ENCODE measurements around the gene MTMR4.

MTMR4 gene

DNA sequence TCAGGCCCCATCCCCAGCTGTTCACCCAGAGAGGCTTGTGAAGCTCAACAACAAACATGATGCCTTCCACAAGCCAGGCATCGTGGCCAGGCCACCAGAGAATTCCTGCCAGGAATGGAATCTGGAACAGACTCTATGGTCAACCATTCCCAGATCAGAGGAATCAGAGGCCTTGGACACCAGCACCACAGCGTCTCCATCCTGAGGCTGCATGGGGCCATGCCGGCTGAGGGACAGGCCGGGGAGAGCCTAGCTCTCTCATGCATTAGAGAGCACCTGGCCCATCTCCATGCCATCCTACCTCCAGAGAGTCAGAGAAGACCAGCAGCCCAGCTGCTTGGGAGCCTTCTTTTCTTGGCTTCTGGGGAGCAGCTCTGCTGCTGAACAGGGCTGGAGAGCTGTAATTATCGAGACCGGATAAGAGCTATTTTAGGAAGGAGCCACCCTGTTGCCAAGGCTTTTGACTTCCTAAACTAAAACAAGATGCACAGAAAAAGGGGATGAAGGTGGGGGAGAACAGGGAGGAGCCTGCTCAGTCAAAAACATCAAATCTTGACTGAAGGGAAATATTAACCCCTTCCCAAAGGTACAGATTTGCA lies 24.5 kb upstream of the MTMR4 start:
- DNase-seq (ENCODE audit: low read depth, low spot score): no peak
- no peak overlapping the region for H3K4me3 ChIP-seq (ENCODE audit: low read depth, low read length)
- in situ Hi-C loops (cut with HindIII; ENCODE audit: low sequenced_read_pairs): no loop called here
- TF ChIP-seq, protein P1, sequence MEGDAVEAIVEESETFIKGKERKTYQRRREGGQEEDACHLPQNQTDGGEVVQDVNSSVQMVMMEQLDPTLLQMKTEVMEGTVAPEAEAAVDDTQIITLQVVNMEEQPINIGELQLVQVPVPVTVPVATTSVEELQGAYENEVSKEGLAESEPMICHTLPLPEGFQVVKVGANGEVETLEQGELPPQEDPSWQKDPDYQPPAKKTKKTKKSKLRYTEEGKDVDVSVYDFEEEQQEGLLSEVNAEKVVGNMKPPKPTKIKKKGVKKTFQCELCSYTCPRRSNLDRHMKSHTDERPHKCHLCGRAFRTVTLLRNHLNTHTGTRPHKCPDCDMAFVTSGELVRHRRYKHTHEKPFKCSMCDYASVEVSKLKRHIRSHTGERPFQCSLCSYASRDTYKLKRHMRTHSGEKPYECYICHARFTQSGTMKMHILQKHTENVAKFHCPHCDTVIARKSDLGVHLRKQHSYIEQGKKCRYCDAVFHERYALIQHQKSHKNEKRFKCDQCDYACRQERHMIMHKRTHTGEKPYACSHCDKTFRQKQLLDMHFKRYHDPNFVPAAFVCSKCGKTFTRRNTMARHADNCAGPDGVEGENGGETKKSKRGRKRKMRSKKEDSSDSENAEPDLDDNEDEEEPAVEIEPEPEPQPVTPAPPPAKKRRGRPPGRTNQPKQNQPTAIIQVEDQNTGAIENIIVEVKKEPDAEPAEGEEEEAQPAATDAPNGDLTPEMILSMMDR (IDR thresholded peaks at IDR 0.05; ENCODE audit: low read depth, low read length): no peak

DNA sequence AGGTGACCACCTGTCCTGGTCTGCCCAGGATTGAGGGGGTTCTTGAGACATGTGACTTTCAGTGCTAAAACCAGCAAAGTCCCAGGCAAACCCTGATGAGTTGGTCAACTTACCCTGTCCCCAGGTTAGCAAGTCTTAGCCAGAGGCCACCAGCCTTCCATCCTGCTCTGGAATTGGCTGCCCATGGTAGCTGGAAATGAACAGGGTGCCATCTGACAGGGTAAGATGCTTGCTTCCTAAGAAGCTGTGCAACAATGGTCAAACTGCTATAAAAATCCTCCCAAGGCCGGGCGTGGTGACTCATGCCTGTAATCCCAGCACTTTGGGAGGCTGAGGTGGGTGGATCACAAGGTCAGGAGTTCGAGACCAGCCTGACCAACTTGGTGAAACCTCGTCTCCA lies 22.8 kb upstream of the MTMR4 start:
- TF ChIP-seq, protein P1 (IDR thresholded peaks at IDR 0.05; ENCODE audit: low read depth, low read length): no peak
- in situ Hi-C loops (cut with HindIII; ENCODE audit: low sequenced_read_pairs): no loop called here
- DNase-seq (ENCODE audit: low read depth, low spot score): no peak
- no peak overlapping the region for H3K4me3 ChIP-seq (ENCODE audit: low read depth, low read length)

DNA sequence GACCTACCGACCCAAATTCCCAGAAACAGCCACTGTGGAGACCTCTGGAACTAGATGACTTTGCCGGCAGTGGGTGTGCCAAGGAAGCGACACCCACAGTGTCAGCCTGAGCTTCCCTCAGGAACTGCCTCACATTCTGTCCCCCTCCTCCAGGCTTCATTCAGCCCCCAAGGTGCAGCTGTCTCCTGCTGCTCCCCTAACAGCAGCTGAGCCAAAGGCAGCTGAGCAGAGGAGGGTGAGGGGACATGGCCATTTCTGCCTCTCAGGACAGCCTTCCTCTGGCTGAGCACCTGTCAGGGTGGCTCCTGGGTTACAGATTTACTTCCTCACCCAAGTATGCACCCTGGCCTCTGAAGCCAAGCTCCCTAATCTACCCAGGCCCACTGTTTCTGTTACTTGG lies 22.1 kb upstream of the MTMR4 start:
- H3K4me3 ChIP-seq (ENCODE audit: low read depth, low read length): no peak overlapping the region
- in situ Hi-C loops (cut with HindIII; ENCODE audit: low sequenced_read_pairs): no loop called here
- TF ChIP-seq, protein P1 (IDR thresholded peaks at IDR 0.05; ENCODE audit: low read depth, low read length): no peak
- no peak for DNase-seq (ENCODE audit: low read depth, low spot score)

DNA sequence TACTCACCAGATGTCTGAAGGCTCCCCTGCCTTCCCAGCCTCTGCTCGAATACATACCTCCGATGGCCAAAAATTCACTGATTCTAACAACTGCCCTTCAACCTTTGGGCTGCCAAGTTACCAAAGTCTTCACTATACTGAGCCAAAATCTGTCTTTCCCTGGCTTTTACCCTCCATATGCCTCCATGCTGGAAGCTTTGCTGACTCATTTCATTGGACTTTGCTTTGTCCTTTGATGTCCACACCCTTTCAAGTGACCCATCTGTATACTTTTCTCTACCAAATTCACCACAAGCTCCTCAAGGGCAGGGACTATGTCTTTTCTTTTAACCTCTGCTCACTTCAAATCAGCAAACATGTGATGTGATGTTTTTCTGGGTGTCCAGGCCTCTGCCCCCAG lies 21.0 kb upstream of the MTMR4 start:
- TF ChIP-seq, protein P1 (IDR thresholded peaks at IDR 0.05; ENCODE audit: low read depth, low read length): no peak
- in situ Hi-C loops (cut with HindIII; ENCODE audit: low sequenced_read_pairs): no loop called here
- peak; percentile 37 for DNase-seq (ENCODE audit: low read depth, low spot score)
- H3K4me3 ChIP-seq (ENCODE audit: low read depth, low read length): no peak overlapping the region

DNA sequence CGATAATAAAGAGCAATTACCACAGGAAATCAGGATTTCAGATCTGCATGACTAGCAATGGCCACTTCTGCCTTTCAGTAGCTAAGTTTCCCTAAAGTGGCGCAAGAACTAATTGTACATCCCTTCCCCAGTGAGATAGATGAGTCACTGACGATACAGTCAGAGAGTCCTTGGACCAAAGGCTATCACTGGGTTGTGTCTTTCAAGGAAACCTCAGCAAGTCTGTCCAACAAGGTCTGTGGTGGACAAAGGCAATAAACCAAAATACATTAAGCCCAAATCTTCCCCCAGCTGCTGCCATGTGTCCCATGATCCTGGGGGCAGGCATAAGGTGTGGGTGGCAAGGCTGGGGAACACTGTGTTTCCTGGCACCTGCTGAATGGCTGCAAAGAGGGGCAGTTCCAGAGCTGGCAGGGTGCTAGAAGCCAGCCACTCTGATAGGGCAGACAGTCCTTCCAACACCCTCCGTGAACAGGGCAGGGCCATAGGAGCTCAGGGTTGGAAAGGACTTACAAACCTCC lies 20.5 kb upstream of the MTMR4 start:
- DNase-seq (ENCODE audit: low read depth, low spot score): peak; percentile 20
- in situ Hi-C loops (cut with HindIII; ENCODE audit: low sequenced_read_pairs): no loop called here
- H3K4me3 ChIP-seq (ENCODE audit: low read depth, low read length): no peak overlapping the region
- TF ChIP-seq, protein P1 (IDR thresholded peaks at IDR 0.05; ENCODE audit: low read depth, low read length): no peak

DNA sequence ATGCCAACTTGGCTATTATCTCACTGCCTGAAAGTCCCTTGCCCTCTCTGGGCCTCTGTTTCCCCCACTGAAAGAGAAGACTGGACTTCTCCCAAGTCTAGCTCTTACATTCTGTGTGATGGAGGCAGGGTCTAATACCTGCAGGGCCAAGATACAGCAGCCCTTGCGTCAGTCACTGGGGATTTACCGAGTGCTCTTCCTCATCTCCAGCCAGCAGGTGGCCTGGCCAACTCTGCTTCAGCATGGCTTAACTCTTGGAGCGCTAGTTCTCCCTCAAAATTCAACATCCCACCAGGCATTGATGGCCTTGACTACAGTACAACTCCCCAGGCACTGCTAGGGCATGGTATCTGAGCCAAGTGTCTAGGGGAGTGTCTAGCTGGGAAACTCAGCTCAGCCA lies 19.9 kb upstream of the MTMR4 start:
- TF ChIP-seq, protein P1 (IDR thresholded peaks at IDR 0.05; ENCODE audit: low read depth, low read length): no peak
- in situ Hi-C loops (cut with HindIII; ENCODE audit: low sequenced_read_pairs): no loop called here
- no peak overlapping the region for H3K4me3 ChIP-seq (ENCODE audit: low read depth, low read length)
- no peak for DNase-seq (ENCODE audit: low read depth, low spot score)
